Left hindlimb (tissue), 1 donor: ENCODE measurements around the gene GALNT9.

Source experiments
- DNase-seq: peaks from one replicate; pipeline ENCODE4 v3.0.0-alpha.2; 2018

The GALNT9 gene

DNA sequence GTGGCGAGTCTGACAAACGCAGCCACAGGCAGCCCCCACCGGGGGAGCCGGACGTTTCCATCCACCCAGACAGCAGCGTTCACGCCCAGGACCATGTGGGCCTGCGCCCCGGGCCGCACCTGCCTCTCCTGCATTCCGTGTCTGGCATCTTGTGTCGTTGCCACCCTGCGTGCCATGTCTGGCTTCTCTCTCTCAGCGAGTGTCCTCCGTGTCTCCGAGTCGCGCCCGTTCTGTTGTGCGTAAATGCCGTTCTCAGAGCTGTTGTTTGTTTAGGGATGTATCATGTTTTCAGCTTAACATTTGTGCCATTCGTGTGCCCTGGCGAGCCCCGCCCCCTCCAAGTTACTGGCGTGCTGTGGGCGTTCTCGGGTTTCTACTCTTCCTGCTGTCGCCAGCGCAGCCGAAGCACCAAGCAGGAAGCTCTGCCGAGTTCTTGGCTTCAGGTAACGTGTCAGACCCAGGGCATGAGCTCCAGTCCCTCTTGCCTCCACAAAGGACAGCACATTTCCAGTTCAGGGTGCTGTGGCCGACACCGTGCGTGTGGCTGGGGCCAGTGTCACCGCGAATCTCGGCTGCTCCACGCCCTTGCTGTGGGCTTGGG, 150.5 kb downstream of the GALNT9 start:
- no peak for DNase-seq

DNA sequence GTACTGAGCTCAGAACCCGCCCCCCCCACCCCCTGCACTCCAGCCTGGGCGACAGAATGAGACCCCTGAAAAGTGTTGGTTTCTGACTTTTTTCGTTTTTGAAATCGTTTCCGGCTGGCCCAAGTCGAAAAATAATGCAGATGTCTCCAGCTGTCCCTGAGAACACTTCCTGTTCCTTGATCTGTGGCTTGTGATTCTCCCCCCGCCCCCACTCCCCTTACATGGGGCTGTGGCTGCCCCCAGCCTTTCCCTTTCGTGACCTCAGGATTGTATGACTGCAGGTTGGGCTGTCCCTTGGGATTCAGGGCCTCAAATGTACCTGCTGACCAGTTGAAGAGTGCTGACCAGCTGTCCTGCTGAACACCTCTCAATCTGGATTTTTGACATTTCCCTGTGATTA, 151.1 kb downstream of the GALNT9 start:
- DNase-seq: no peak

DNA sequence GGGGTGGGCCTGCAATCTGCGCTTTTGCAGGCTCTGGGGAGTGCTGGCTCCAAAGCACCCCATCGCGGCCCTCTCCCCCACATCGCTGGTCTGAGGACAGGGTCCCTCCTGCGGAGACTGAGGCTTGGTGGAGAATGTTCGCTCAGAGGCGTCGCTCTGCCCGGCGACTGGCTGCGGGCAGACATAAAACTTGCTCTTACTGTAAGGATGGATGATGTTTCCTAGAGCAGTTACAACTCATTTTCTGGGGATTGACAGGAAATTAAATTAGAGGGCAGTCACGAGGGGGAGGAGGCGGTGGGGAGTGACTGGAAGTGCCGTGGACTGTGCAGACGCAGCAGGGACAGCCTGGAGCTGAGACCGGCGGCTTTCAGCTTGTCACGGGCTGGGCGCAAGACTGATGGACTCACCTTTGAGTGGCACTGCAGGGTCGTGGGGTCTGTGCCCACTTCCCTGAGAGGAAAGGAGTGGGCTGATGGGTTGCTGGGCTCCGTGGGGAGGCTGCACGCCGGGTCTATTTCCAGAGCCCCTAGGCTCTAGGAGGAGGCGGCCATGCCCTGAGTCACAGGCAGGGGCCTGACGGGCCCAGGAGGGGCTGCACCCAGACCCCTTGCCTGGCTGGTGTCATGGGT, 152.4 kb downstream of the GALNT9 start:
- no peak for DNase-seq

DNA sequence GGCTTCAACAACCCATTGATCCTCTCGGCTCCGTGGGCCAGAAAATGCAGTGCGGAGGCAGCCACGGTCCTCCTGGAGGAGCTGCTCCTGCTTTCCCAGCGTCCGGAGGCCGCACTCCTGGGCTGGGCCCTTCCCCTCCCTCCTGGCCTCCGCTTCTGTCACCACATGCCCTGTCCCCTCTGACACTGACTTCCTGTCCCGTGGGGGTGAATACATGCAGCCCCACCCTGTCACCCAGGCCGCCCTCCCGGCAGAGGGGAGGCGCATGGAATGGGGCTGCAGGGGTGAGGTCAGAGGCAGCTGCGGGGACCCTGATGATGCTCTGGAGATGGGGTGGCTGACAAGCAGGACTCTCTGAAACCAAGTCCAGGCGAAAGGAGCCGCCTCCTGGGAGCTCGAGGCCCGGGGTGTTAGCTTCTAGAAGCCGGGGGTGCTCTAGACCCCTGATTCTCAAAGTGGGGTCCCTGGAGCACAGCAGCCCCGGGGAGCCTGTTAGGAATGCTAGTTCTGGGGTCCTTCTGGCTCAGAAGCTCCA, 152.9 kb downstream of the GALNT9 start:
- no peak for DNase-seq

DNA sequence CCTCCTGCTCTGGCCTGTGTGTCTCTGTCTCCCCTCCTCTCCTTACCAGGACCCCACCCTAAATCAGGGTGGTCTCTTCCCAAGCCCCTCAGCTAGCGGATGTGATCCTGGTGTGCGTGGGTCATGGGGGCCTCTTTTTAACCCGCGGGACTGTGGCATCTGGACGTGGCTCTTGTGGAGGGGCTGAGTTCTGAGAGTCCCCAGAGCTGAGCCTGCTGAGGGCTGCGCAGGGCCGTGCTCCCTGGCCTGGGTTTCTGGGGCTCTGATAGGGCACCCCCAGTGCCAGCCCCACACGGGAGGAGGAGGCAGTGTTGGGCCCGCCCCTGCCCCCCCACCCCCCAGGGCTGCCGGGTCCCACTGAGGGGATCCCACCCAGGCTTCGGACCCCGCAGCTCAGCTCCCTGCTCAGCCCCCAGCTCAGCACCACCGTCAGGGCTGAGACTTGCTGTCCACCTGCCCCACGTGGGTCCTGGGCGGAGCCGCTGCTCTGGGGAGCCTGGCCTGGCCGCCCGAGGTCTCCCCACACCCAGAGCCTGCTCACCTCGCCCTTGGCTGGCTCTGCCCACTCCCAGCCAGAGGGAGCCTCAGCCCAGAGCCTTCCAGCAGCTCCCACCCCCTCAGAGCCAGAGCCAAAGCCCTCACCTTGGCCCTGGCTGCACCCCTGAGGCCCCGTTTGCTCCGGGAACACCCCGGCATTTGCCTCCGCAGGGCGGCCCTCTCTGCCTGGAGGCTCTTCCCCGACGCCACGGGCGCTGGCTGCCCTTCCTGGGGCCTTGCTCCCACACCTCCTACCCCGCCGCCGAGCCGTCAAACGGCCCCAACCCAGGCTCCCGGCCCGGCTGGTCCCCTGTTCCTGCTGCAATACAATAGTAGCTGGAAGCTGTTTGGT, 153.6 kb downstream of the GALNT9 start:
- DNase-seq: no peak

DNA sequence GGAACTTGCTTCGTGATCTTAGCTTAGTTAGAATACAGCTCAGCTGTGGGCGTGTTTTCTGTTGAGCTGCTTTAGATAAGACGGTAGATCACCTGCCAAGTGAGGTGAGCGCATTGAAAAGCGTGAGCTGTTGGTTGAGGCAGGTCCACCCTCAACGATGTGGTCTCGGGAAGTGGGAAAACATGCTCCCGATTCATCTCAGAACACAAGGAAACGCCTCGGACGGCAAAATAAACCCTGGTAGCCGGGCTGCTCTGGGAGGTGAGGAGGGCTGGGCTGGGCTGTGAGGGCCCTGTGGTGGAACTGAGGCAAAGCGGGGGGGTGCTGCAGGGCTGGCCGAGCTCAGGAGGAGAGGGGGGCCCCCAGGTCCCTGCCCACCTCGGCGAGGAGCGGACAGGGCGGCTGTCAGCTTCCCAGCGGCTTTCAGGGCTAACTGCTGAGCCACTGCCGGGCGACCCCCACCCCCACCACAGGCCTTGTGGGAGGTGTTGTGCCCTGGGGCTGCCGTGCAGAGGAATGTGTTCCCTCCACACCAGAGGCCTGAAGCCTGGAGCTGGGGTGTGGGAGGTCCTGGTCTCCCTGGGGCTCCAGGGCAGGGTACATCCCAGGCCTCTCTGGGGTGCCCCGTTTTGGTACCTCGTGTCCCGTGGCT, 154.4 kb downstream of the GALNT9 start:
- DNase-seq: no peak

DNA sequence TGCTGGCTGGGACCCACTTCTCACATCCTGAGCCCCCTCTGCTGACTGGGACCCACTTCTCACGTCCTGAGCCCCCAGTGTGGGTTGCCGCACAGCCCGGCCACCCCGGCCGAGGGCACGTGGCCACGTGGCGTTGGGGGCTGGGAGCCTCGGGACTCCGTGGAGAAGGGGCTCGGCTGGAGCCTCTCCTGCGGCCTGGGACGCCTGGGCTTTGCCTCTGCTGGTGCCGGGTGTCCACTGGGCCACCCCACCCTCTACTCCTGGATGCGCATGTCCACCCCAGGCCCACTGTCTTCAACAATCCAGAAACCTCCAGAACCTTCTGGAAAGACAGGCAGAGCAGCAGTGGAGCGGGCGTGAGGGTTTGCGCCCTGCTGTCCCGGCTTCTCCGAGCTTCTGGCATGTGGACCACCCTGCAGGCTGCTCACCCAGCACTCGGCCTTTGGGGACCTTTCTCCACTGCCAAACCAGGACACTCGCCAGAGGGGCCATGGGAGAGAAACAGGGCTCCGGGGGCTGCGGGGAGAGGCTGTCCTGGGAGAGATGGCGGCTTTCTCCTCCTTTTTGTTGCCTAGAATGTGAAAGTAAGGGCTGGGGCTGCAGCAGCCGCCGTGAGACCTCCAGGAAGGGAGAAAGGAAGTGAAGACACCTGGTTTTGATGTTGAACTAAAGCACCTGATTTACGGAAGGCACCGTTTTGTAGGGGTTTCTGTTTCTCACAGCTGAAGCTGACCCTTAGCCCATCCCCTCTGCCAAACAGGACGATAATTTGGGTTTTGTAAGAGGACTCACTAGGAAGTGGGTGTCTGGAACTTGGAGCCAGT, 155.2 kb downstream of the GALNT9 start:
- DNase-seq: no peak

DNA sequence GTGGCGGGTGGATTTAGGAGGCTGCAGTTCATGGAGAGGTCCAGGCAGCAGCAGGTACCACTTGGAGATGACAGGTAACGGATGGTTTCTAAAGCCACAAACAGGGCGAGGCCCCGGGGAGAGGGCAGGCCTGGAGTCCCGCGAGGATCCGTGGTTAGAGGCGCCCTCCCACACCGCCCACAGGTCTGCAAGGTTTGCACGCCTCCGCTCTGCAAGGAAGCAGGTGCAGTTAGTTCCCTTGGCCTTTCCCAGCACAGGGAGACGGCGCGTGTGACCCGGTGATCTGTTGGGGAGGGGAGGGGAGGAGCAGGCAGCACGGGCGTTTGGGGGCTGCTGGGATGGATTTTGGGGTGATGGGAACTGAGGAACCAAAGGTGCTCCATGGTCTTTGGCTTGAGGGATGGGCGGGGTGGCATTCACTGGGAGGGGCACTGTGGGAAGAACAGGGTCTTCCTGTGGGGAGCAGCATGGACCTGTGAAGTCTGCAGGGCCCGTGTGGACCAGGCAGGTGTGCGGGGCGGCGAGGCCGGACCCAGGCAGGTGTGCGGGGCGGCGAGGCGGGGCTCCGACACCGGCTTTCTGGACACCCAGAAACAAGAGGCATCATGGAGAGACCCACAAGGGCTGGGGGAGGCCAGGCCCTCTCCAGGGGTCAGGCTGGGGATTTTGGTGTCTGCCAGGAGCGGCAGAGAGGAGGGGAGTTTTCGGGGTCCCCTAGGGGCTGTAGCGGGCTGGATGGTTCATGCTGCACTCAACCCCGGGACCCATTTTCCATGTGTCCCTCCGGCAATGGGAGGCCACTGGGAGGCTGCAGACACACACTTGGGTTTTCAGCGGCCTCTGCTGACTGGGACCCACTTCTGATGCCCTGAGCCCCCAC, 156.0 kb downstream of the GALNT9 start:
- DNase-seq: no peak

DNA sequence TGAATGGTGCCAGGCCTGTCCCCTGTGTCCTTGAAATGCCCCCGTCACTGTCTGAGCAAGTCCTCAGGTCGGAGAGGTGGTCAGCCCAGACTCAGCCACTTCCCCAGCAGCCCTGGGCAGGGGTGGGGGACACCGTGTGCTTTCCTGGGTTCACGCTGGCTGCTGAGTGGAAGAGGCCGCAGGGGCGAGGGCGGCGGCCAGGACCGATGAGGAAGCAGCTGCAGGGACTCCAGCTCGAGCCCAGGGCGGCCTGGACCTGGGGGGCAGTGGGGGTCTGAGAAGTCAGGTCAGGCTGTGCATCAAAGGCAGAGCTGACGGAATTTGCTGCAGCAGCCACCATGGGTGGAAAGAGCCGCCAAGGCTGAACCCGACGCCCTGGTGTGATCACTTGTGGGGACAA, 156.8 kb downstream of the GALNT9 start:
- no peak for DNase-seq

DNA sequence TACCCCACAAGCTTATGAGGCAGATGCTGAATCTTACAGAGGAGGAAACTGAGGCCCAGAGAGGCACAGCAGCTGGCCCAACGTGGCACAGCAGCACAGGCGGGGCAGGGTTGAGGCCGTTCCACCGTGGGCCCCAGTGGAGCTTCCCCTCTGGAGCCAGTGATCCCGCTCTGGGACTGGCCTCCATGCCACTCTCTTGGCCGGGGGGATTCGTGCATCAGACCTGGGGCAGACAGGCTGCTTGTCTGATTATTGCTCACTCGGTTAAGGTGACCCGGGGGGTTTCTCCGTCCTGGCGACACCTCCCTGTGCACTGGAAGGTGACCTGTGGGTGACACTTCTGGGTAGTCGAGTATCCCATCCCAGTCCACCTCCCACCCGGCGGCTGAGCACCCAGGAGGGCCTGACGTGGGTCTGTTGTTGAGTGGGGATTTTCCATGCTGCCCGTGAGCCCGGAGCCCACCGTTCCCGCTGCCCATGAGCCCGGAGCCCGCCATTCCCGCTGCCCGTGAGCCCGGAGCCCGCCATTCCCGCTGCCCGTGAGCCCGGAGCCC, 157.3 kb downstream of the GALNT9 start:
- DNase-seq: no peak

DNA sequence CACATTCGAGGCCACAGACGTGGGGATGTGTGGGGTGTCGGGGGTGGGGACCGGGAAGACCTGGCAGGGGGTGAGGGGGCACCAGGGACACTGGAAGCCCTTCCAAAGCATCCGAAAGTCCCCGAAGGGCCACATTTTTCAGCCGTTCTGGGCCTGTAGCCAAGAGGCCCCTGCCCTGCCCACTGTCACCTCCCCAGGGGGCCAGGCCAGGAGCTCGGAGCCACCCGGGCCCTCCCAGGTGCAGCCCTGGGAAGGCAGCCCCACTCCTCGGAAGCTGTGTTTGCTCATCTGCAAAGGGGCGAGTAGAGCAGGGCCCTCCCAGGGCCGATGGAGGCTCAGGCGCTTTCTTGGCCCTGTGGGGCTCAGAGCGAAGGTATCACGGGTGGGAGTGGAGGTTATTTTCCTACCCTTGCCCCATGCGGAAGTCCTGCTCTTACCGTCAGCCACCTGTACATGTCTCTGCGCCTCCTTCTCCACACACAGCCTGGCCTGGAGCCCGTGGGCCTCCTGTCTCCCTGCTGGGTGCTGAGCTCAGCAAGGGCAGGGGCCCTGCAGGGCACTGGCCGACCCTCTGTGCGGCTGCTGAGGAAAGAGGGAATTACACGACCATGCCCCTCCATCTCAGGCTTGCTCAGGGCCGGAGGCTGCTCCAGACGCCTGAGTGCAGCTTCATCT, 158.0 kb downstream of the GALNT9 start:
- DNase-seq: no peak

DNA sequence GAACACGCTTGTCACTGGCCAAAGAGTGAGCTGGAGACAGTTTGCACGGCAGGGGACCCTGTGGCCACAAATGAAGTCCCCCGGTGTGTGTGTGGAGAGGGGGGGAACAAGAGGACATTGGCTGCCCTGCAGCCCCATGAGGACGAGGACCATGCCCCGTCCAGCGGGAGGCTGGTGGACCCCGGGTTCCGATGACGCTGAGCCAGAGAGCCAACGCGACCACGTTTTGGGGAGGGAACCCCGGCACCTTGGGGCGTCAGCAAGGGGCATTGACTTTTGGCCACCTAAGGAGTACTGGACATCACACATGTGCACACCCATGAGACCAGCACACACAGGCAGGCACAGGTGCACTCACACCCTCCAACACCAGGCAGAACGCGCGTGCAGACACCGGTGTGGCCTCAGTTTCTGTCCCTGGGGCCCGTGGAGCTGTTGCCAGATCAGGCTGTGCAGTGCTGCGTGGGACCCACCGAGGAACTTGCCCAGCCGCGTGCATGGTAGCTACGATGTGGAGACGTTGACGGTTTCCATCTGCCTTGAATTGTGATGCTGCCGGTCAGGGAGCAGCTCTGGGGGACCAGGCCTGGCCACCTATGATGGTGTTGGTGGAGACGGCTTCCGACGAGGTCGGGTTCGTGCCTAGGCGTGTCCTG, 158.6 kb downstream of the GALNT9 start:
- DNase-seq: no peak

DNA sequence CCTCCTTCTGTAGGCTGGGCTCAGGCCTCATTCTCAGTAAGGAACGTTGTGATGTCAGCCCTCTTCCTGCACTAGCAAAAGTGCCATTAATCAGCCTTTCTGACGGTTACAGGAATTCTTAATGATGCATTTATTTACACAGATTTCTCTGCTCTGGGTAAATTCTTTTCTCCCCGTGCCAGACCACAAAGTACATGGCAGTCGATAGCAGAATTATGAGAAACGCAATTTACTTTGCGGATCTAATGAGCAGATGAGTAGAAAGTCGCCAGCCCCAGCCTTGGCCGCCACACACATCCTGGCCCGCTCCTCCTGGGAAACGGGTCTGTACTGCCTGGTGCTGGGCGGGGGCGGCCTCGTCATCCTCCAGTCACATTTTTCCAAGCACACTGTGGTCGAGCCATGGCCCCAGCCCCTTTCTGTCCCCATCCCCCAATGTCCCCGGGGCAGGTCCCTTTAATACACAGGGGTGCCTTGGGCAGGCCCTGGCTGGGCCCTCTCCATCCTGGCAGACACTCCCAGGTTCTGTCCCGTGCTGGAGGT, 159.2 kb downstream of the GALNT9 start:
- DNase-seq: no peak

DNA sequence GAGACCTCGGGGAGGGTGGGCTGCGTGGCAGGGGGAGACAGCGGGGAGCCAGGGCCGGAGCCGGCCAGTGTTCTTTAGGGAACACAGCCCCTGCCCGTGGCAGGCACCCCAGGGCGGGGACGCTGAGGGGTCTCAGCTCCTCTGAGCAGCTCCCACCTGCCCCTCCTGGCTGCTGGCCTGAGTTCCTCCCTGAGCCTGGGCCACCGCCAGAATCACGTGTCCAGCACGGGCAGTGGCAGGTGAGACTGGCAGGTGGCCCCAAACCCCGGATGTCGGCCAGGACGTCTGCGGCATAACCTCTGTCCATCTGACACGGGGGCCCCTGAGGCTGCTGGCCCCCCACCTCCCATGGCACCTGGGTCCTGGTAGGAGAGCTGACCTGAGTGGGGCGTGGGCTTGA, 160.0 kb downstream of the GALNT9 start:
- DNase-seq: no peak

DNA sequence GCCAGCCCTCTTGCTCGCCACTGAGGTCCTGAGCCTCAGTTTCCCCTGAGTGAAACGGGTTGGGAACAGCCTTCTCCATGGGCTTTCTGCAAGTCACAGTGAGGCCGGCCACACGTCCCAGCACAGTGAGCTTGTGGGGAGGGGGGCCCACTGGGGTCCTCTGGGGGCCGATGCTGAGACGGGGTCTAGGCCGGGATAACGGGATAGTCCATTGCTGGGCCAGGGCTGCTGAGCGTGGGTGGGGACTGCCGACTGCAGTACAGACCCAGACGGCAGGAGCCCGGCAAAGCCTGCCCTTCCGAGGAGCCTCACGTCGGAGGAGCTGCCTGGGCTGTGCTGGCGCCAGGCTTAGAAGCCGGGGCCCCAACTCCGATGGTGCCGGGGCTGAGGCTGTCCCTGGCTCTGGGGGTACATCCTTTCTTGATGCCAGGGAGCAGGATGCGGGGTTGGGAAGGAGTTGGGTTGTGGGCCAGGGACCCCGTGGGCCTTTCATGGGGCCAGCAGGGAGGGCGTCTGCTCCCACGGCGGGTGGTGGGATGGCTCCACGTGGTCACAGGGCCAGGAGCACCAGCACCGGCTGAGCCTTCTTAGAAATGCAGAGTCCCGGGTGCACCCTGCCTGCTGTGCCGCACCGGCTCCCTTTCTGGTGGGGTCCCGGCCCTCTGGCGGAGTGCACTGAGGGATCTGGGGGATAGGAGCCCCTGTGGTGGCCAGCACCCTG, 160.9 kb downstream of the GALNT9 start:
- DNase-seq: no peak

DNA sequence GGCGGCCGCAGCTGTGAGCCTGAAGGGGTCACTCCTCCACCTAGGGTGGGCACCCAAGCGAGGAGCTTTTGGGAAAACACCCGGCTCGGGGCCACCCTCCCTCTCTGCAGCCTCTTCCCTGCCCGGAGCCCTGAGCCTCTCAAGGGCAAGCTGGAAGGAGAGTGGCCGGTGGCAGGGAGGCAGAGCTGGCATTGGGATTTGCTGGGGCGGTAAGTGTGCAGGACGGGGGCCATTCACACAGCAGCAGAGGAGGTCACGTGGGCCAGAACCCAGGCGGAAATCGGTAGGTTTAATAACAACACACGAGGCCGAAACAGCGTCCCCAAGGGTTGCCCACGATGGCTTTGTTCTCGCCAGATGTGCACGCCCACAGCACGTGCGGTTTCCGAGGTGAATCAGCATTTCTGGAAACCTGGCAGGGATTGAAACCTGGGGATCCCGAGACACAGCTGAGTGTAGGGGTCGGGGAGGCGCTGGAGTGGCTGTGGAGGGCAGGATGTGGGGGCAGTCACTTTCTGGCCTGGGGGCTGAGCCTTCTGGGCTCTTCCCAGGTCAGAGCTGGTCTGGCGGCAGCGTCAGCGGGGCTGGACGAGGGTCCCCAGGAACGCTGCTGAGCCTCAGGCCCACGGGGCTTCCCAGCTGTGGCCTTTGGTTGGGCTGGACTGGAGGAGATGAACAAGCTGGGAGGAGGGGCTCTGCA, 161.6 kb downstream of the GALNT9 start:
- no peak for DNase-seq

DNA sequence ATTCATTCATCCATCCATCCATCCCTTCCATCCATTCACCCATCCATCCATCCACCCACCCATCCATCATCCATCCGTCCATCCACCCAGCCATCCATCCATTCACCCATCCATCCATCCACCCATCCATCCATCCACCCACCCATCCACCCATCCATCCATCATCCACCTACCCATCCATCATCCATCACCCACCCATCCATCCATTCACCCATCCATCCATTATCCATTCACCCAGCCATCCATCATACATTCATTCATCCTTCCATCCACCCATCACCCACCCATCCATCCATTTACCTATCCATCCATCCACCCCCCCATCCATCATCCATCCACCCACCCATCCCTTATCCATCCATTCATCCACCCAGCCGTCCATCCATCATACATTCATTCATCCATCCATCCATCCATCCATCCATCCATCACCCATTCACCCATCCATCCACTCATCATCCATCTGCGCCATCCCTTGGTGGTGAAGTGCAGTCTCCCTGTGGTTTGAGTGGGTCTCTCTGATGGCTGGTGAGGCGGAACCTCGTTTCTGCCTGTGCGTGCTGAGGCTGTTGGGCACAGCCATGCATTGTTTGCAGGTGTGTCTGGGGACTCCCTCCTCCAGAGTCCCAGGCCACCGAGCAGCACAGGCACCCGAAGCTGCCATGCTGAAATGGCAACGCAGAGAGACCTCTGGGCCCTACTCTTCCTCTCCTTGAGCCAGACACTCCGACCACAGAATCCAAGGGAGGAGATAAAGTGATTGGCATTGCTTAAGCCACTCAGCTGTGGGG, 162.4 kb downstream of the GALNT9 start:
- DNase-seq: no peak
